ENCODE data around the gene LY6G6F. TPM values are rescaled to one million over a fixed set of nuclear protein-coding genes. Genes with fewer than 3 reads are reported as not detected.

LY6G6F gene
- total and polyA plus RNA-seq, 3 donors from 2014 or later = 0.41 TPM; not detected in 2

DNA sequence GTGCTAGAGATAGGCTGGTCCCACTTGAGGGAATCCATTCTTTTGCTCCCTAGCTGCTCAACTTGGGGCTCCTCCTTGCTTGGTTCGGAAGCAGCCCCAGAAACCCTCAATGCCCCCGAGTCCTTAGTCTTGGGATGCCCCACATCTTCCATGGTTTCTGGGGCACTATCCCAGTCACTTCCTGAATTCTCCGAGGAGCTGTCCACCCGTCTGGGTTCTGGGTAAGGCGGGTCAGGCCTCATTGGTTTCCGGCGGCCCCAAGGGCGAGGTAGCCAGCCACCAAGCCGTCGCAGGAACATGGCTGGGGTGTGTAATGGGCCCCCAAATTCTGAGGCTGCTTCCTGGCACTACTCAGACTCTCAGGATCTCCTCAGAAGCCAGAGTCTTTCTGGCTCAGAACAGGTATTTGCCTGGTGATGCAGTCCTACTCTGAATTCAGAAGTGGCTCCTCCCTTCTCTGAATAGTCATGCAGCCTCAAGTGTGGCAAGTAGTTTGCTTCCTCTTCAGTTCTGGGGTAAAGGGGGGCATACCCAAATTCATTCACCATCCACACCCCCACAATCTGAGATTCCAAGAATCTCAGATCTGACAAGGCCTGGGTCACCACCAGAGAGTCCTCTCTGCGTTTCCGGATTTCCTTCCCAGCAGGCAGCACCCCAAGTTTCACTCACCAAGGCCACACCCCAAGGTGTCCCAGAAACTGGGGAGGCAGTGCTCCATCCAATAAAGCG lies 46.9 kb upstream of the LY6G6F start:
- peaks cover 42% of the 10 kb centered on the region for H3K4me1 ChIP-seq
- H3K4me3 ChIP-seq = peak overlapping the region; percentile 60 to 79
- no peaks in the 10 kb centered on the region for H3K27me3 ChIP-seq
- intact Hi-C loops (cut with DNase I; ENCODE audit: low total_unique reads) = no loop called here
- 31 to 32% methylated on average over 12 of the region's 13 CpGs for WGBS, 2 donors
- H3K9me3 ChIP-seq = no peaks in the 10 kb centered on the region
- no peak for DNase-seq
- no peaks in the 10 kb centered on the region for H3K36me3 ChIP-seq (ENCODE audit: low read depth, missing control alignments)
- TF ChIP-seq POLR2A (IDR thresholded peaks at IDR 0.05) (no peak), CTCF (IDR thresholded peaks at IDR 0.05) (no peak)
- H3K27ac ChIP-seq = peak overlapping the region; percentile 59 to 85

- H3K4me3 ChIP-seq = peak within 1 kb of the TSS; percentile 60 to 79
- no peak for TF ChIP-seq CTCF (IDR thresholded peaks at IDR 0.05)
- TF ChIP-seq POLR2A (IDR thresholded peaks at IDR 0.05) = no peak
- no peaks in the 10 kb centered on the region for H3K36me3 ChIP-seq (ENCODE audit: low read depth, missing control alignments)
- H3K4me1 ChIP-seq = peaks cover 42% of the 10 kb centered on the region
- peak; percentile 92 for DNase-seq
- peak within 1 kb of the TSS; percentile 59 to 85 for H3K27ac ChIP-seq
- H3K27me3 ChIP-seq = no peaks in the 10 kb centered on the region
- WGBS, 2 donors = 0 to 1% methylated on average over 20 to 45 of the region's 52 CpGs
- no peaks in the 10 kb centered on the region for H3K9me3 ChIP-seq
- intact Hi-C loops (cut with DNase I; ENCODE audit: low total_unique reads) = no loop called here
Observed at GRCh38 chr6:31660381-31661261, 46.0 kb upstream of the LY6G6F start, which contains the start of gene C6orf47. TSS of gene C6orf47 (minus strand) at chr6:31660778. CDS start at chr6:31659947, 831 bp downstream.

- Histone ChIP-seq H3K27ac (peak overlapping the region; percentile 59 to 85), H3K4me3 (no peak overlapping the region), H3K27me3 (no peaks in the 10 kb centered on the region), H3K36me3 (ENCODE audit: low read depth, missing control alignments) (no peaks in the 10 kb centered on the region), H3K4me1 (peaks cover 42% of the 10 kb centered on the region), H3K9me3 (no peaks in the 10 kb centered on the region)
- intact Hi-C loops (cut with DNase I; ENCODE audit: low total_unique reads) = no loop called here
- TF ChIP-seq POLR2A (IDR thresholded peaks at IDR 0.05) = no peak
- no peak for TF ChIP-seq CTCF (IDR thresholded peaks at IDR 0.05)
- DNase-seq = no peak
- 68 to 71% methylated on average over 12 of the region's 12 CpGs for WGBS, 2 donors
Observed at GRCh38 chr6:31661262-31662123, 45.2 kb upstream of the LY6G6F start.

GRCh38 chr6:31662124-31662723 lies 44.4 kb upstream of the LY6G6F start:
- Histone ChIP-seq H3K27ac (no peak overlapping the region), H3K4me1 (peaks cover 48% of the 10 kb centered on the region), H3K27me3 (no peaks in the 10 kb centered on the region), H3K4me3 (no peak overlapping the region), H3K9me3 (no peaks in the 10 kb centered on the region), H3K36me3 (ENCODE audit: low read depth, missing control alignments) (no peaks in the 10 kb centered on the region)
- 85 to 88% methylated on average over 9 to 12 of the region's 12 CpGs for WGBS, 2 donors
- DNase-seq = no peak
- TF ChIP-seq POLR2A (IDR thresholded peaks at IDR 0.05) (no peak), CTCF (IDR thresholded peaks at IDR 0.05) (no peak)
- intact Hi-C loops (cut with DNase I; ENCODE audit: low total_unique reads) = no loop called here
